HepG2 (cell line): ENCODE results near the gene RRN3. TPM values are rescaled to one million over a fixed set of nuclear protein-coding genes. Genes with fewer than 3 reads are reported as not detected.

Experiments
- AHR ChIP-seq: IDR thresholded peaks from 2 replicates; pipeline ENCODE4 v1.6.1; 2018; ENCODE audit warnings: missing genetic modification reagents, missing compliant biosample characterization
- BRF2 ChIP-seq: sonication (generic); formaldehyde crosslinking; IDR thresholded peaks from 2 replicates; pipeline ENCODE4 v1.8.1; 2022; ENCODE audit warnings: mild to moderate bottlenecking, missing genetic modification reagents
- CBX2 ChIP-seq, 2 experiments: fragments of 200-600 bp in 1 of 2; sonication (generic); formaldehyde crosslinking in 1 of 2; IDR thresholded peaks; 2 replicates each; pipeline versions ENCODE4 v1.7.0 to v1.8.1; 2018 to 2022; ENCODE audit warnings: low read depth in 2 of 2, low read length in 1 of 2, mild to moderate bottlenecking in 1 of 2, missing genetic modification reagents in 1 of 2
- CENPBD1 ChIP-seq: sonication (generic); formaldehyde crosslinking; IDR thresholded peaks from 2 replicates; pipeline ENCODE4 v1.8.0; 2022; ENCODE audit warnings: missing genetic modification reagents, low read depth, mild to moderate bottlenecking, borderline replicate concordance
- DDIT3 ChIP-seq: sonication (generic); formaldehyde crosslinking; IDR thresholded peaks from 2 replicates; pipeline ENCODE4 v1.4.0; 2020; ENCODE audit warnings: mild to moderate bottlenecking, missing genetic modification reagents
- DPF2 ChIP-seq: sonication (generic); formaldehyde crosslinking; IDR thresholded peaks from 2 replicates; pipeline ENCODE4 v1.4.0; 2020; ENCODE audit warnings: mild to moderate bottlenecking, low read depth, missing genetic modification reagents, borderline replicate concordance
- FOXM1 ChIP-seq: sonication (generic); formaldehyde crosslinking; IDR thresholded peaks from 2 replicates; pipeline ENCODE4 v1.5.0; 2020; ENCODE audit warnings: missing genetic modification reagents
- HDAC2 ChIP-seq: sonication (generic); formaldehyde crosslinking; IDR thresholded peaks from 2 replicates; pipeline ENCODE4 v1.4.0; 2020; ENCODE audit warnings: missing genetic modification reagents
- HNF1A ChIP-seq, 2 experiments: sonication (generic) in 1 of 2; formaldehyde crosslinking in 1 of 2; IDR thresholded peaks; 2 replicates each; pipeline versions ENCODE4 v1.4.0 to v1.6.1; 2016 to 2020; ENCODE audit warnings: borderline replicate concordance in 1 of 2, low read depth in 1 of 2, mild to moderate bottlenecking in 1 of 2, missing genetic modification reagents in 1 of 2
- IRF2 ChIP-seq: IDR thresholded peaks from 2 replicates; pipeline ENCODE4 v1.6.1; 2018; ENCODE audit warnings: missing genetic modification reagents, missing compliant biosample characterization
- KAT2B ChIP-seq: fragments of 150-350 bp; IDR thresholded peaks from 2 replicates; pipeline ENCODE4 v1.6.1; 2014; ENCODE audit warnings: low read depth, low read length, borderline replicate concordance
- MLLT10 ChIP-seq: sonication (generic); formaldehyde crosslinking; IDR thresholded peaks from 2 replicates; pipeline ENCODE4 v1.4.0; 2020; ENCODE audit warnings: missing genetic modification reagents
- USF2 ChIP-seq, 2 experiments: sonication (generic) in 1 of 2; formaldehyde crosslinking in 1 of 2; IDR thresholded peaks; 2 replicates each; pipeline versions ENCODE4 v1.5.1 to v1.6.1; 2011 to 2020; ENCODE audit warnings: borderline replicate concordance in 1 of 2, low read depth in 1 of 2, low read length in 1 of 2, mild to moderate bottlenecking in 1 of 2, missing genetic modification reagents in 1 of 2, moderate library complexity in 1 of 2
- ZNF431 ChIP-seq: sonication (generic); formaldehyde crosslinking; IDR thresholded peaks from 2 replicates; pipeline ENCODE4 v1.9.0; 2022; ENCODE audit warnings: missing genetic modification reagents, low read depth, mild to moderate bottlenecking, borderline replicate concordance
- ZNF530 ChIP-seq: sonication (generic); formaldehyde crosslinking; IDR thresholded peaks from 2 replicates; pipeline ENCODE4 v1.5.0; 2020; ENCODE audit warnings: low read depth, mild to moderate bottlenecking, missing genetic modification reagents
- polyA plus RNA-seq, 8 experiments: library from polyadenylated mRNA; depleted of rRNA in 3 of 8; stranded (reverse) in 7 of 8; unstranded in 1 of 8; fragments of >200 nt; fragmentation: Illumina TruSeq in 4 of 8; extraction: Trizol in 4 of 8; gene quantifications; 2 replicates each; pipeline versions ENCODE4 v1.2.1 to v1.2.3, GENCODE V29; 2011 to 2016; ENCODE audit warnings: low read depth in 4 of 8, missing spikeins in 1 of 8, mixed read lengths in 1 of 8; ENCODE audit not compliant: insufficient read depth in 1 of 8
- total RNA-seq, 5 experiments: library from RNA; depleted of rRNA; stranded (reverse); fragments of >200 nt; fragmentation: Illumina TruSeq; extraction: Trizol; gene quantifications; 2 replicates each; pipeline ENCODE4 v1.2.3, GENCODE V29; 2016; ENCODE audit warnings: low read depth in 1 of 5
- TF ChIP-seq, protein P1 (sequence below): sonication (generic); formaldehyde crosslinking; IDR thresholded peaks from 2 replicates; pipeline ENCODE4 v1.4.0; 2020; ENCODE audit warnings: mild to moderate bottlenecking, missing genetic modification reagents

The RRN3 gene
- total and polyA plus RNA-seq, 2 of the 13 experiments (the other 11 are each of a cell fraction or from before 2014, with no cell fraction given) = 45.8 to 67.0 TPM

- TF ChIP-seq CBX2 (IDR thresholded peaks at IDR 0.05; ENCODE audit: low read depth, low read length) (no peak), CBX2 (CRISPR knock-in tag; IDR thresholded peaks at IDR 0.05; ENCODE audit: low read depth) (no peak), FOXM1 (CRISPR knock-in tag) (no peak), KAT2B (no peak), DPF2 (CRISPR knock-in tag) (peak; percentile 5; the same call in 1 of the 2 replicates), AHR (CRISPR knock-in tag) (no peak), CENPBD1 (CRISPR knock-in tag) (no peak), IRF2 (CRISPR knock-in tag) (no peak), HDAC2 (CRISPR knock-in tag) (no peak), ZNF530 (CRISPR knock-in tag) (no peak), BRF2 (CRISPR knock-in tag) (no peak), ZNF431 (CRISPR knock-in tag) (no peak), MLLT10 (CRISPR knock-in tag) (no peak), USF2 (IDR thresholded peaks at IDR 0.05; ENCODE audit: low read depth, low read length) (no peak), USF2 (CRISPR knock-in tag; IDR thresholded peaks at IDR 0.05; ENCODE audit: borderline replicate concordance) (no peak), DDIT3 (CRISPR knock-in tag) (no peak), HNF1A (IDR thresholded peaks at IDR 0.05; ENCODE audit: low read depth) (no peak), HNF1A (CRISPR knock-in tag; IDR thresholded peaks at IDR 0.05; ENCODE audit: borderline replicate concordance) (0 out of 2 replicates have a peak, but pooled peaks have one; percentile 8)
- TF ChIP-seq, protein P1, sequence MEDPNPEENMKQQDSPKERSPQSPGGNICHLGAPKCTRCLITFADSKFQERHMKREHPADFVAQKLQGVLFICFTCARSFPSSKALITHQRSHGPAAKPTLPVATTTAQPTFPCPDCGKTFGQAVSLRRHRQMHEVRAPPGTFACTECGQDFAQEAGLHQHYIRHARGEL (CRISPR knock-in tag) = no peak
Observed at GRCh38 chr16:15051387-15051951, 42.6 kb downstream of the RRN3 start (continued).
